HG03039 (cell line): ENCODE measurements around the gene ARHGAP1.
"Not testable (repeated sequence)": the region's sequence is repeated elsewhere in the genome, so short reads cannot be mapped to it uniquely, and the experiment has no call there.

Experiments used
- ATAC-seq: cut with Tn5 transposase; IDR thresholded peaks from one replicate; pipeline ENCODE4 v1.9.1; 2021; ENCODE audit warnings: mild to moderate bottlenecking, moderate library complexity; ENCODE audit not compliant: unreplicated experiment

Gene ARHGAP1

DNA sequence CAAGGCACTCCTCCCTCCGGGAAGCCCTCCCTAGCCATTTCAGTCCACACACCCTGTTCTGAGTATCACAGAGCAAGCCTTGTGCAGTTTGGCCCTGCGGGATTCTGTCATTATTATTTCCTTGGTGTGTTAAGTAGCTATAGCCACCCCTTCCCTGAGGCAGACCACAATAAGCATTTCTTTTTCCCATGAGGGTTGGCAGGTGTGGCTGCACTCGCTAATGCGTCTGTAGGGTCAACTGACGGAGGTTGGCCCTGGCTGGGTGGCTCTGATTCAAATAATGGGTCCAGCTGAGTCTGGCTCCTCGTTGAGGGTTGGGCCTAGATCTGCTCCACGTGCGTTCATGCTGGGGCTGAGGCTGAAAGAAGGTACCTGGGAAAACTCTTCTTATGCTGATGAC is 23.7 kb upstream of the ARHGAP1 start:
- ATAC-seq, result no peak

DNA sequence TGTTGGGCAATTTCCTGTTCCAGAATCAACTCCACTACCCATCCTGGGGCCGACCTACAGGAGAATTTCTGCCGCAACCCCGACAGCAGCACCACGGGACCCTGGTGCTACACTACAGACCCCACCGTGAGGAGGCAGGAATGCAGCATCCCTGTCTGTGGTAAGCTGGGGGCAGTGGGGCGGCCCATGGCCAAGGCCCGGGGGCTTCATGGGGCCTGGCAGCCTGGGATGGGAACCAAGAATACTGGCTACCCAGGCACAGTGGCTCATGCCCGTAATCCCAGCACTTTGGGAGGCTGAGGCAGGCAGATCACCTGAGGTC is 22.9 kb upstream of the ARHGAP1 start:
- no peak for ATAC-seq

DNA sequence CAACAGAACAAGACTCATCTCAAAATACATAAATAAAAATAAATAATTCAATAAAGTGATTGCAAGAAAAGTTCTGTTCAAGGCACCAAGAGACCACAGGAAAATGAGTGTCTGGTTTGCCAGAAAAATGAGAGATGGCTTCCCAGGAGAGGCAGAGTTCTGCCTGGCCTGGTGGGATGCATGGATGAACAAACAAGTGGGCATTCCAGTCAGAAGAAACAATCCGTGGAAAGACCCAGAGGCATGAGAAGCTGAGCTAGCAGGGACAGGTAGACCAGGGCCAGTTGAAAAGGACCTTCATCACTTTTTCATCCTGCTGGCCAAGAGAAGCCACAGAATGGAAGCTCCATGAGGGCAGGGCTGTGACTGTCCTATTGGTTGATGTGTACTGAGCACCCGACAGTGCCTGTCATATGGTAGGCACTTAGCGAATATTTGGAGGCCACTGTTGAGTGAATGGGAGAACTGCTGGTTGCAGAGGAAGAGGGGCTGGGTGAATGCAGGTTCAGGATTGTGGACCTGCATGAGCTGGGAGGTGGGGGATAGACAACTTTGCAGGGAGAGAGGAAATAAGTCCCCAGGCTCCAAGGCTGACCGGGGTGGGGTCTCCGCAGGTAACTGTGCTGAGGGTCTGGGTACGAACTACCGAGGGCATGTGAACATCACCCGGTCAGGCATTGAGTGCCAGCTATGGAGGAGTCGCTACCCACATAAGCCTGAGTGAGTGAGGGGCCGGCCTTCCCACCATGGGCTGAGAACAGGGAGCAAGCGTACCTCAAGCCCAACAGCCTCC is 22.3 kb upstream of the ARHGAP1 start:
- no peak for ATAC-seq

DNA sequence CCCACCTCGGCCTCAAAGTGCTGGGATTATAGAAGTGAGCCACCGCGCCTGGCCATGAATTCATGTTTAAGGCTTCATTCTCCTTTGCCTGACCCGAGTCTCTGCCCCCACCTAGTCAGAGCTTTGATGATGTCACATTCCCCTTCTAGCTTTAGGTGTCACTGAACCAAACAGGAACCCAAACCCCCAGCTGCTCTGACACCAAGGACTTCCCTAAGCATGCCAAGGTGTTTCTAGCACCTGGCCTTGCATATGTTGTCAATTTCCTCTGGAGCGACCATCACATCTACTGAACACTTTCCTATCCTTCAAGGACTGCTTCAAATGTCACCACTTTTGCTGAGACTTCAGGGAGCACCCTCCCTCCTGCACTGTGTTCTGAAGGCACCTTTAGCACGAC is 20.9 kb upstream of the ARHGAP1 start:
- no peak for ATAC-seq

DNA sequence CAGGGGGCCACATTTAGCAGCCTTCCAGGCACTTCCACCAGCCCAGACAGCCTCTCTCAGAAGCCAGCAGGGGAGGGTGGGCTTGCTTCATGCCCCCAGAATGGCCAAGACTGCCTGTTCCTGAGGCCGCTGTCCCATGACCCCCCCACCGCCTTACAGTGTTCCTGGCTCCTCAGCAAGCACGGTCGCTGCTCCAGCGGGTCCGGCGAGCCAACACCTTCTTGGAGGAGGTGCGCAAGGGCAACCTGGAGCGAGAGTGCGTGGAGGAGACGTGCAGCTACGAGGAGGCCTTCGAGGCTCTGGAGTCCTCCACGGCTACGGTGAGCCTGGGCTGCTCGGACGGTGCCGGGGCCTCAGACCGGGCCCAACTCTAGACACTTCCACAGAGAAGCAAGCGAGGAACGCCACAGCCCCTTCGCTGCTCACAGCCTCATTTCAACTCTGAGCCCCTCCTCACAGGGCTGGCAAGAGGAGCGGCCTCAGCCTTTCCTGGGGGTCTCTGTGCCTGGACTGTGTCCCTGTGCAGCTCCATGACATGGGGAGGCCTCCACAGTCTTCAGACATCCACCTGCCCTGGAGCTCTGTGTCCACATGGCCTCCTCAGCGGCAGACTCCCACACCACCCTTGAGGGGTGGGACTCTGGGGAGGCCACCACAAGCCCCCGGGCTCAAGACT is 19.3 kb upstream of the ARHGAP1 start:
- ATAC-seq, result no peak

DNA sequence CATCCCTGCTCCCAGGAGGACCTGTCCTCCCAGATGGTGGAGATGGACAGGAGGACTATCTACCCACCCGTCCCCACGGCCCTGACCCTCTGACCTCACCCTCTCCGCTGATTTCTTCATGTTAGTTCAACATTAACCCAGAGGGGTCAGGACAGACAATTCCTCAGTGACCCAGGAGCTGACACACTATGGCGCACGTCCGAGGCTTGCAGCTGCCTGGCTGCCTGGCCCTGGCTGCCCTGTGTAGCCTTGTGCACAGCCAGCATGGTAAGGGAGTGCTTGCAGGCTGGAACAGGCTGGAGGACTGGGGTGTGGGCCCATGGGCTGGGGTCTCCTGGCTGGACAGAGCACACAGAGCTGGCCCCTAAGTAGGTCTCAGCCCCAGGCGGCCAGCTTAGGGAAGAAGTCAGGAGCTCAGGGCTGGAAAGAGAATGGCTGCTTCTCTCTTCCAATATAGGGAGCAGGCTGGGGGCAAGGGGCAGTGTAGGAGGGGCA is 18.7 kb upstream of the ARHGAP1 start, which contains the start of gene F2:
Gene F2, plus strand, starts transcription at position 166 of the 495 bp plus-strand sequence. Its CDS starts 23 bp downstream, at position 189.
- no peak for ATAC-seq

DNA sequence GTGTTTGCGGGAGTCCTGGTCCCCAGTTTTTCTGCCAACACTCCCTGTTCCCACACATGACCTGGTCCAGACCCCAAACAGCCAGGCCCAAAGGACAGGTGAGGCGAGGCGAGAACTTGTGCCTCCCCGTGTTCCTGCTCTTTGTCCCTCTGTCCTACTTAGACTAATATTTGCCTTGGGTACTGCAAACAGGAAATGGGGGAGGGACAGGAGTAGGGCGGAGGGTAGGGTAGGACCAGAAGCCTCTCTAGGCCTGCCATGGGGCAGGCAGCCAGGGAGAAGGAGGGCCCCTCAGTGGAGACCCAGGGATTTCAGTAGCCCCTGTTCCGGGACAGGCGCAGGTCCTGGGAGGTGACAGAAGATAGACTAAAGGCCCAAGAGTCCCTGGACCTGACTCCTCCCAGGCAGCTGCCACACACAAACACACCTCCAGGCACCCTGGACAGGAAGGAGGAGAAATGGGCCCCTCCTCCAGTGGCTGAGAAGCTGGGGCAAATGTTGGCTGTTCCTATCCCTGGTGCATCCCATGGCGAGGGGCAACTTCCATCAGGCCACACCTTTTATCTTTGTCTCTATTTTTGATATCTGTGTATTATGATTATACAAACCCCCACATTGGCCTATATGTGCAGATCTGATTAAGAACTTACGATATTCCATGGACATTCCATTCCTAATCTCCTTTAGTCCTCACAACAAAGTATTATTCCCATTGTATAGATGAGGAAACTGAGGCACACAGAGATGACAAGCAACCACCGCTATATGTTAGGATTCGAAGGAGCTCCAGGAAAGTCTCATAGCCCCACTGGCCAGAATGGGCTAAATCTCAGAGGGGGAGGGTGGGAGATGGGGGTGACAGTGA is 18.0 kb upstream of the ARHGAP1 start:
- ATAC-seq, result no peak

DNA sequence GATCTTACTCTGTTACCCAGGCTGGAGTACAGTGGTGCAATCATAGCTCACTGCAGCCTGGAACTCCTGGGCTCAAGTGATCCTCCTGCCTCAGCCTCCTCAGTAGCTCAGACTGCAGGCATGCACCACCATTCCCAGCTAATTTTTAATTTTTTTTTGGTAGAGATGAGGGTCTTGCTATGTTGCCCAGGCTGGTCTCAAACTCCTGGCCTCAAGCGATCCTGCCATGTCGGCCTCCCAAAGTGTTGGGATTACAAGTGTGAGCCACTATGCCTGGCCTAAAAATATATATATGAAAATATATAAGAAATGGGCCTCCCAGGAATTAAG is 17.4 kb upstream of the ARHGAP1 start:
- not testable (repeated sequence) for ATAC-seq

DNA sequence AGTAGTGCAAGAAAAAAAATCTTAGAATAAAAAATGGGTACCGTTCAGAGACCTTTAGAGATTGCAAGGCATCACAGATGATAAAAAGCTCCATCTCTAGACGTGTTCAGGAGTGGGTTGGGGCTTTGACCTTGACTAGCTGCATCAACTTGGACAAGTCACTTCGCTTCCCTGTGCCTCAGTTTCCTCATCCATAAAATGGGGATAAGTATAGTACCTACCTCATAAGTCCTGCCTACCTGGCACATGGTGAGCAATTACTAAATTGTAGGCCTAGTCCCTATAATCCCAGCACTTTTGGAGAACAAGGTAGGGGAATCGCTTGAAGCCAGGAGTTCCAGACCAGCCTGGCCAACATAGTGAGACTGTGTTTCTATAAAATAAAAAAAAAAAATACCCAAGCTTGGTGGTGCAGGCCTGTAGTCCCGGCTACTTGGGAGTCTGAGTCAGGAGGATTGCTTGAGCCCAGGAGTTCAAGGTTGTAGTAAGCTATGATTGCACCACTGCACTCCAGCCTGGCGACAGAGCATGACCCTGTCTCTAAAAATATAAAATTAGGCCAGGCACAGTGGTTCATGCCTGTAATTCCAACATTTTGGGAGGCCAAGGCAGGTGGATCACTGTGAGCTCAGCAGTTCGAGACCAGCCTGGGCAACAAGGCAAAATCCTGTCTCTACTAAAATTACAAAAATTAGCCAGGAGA is 12.6 kb upstream of the ARHGAP1 start:
- ATAC-seq, result no peak

DNA sequence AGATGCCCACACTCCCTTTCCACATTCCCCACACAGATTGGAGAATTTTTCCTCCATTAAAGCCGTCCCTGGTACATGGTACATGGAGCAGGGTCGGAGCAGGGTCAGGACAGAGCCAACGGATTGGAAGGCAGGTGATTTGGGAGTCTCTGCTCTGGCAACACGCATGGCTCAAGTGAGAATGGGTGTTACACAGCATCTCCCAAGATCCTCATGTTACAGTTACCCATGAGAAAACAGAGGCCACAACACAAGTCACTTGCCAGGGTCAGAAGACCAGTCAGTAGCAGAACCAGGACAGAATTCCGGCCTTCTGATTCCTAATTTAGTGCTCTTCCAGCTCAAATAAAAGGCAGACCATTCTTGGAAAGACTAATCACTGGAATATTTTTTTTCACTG is 10.9 kb upstream of the ARHGAP1 start:
- ATAC-seq, result no peak

DNA sequence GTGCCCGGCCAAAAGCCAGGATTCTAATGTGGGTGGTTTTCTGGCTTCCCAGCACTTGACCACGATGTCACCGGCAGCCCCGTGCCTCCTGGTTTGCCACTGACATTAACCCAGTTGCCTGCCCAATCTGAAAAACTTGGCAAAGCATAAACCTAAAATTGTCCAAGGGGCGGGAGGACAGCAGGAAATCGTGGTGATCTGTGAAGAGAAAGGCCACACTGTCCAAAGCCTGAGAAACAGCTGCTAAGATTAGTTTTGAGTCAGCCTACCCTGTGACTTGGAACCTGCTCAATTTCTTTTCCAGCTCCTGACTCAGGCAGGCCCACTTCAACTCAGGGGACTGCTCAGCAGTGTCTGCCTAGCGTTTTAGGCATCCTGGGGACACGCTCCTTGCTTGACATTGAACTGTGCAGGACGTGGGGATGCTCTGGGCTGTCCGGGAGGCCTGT is 10.4 kb upstream of the ARHGAP1 start:
- ATAC-seq, result no peak

DNA sequence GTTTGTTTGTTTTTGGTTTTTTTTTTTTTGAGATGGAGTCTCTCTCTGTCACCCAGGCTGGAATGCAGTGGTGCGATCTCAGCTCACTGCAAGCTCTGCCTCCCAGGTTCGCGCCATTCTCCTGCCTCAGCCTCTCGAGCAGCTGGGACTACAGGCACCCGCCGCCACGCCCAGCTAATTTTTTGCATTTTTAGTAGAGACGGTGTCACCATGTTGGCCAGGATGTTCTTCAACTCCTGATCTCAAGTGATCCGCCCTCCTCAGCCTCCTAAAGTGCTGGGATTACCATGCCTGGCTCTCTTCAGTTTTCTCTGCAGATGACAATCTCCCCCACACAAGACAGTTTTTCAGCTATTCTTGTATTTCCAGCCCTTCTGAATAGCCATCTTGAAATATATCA is 8.9 kb upstream of the ARHGAP1 start:
- not testable (repeated sequence) for ATAC-seq

DNA sequence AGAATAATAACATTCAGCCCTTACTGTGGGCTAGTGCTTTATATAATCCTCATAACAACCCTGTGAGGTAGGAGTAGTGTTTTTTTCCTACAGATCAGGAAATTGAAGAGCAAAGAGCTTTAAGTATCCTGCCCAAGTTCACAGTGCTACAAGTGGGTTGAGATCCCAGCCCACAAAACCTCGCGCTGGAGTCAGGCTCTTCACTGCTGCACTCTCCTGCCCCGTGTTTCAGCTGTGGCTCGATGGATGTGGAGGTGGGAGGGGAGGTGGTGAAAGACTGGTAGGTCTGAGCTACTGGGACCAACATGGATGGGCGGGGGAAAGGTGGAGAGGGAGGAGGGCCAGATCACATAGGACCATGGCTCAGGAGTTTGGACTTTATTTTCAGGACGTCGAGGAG is 6.5 kb upstream of the ARHGAP1 start:
- ATAC-seq, result no peak

DNA sequence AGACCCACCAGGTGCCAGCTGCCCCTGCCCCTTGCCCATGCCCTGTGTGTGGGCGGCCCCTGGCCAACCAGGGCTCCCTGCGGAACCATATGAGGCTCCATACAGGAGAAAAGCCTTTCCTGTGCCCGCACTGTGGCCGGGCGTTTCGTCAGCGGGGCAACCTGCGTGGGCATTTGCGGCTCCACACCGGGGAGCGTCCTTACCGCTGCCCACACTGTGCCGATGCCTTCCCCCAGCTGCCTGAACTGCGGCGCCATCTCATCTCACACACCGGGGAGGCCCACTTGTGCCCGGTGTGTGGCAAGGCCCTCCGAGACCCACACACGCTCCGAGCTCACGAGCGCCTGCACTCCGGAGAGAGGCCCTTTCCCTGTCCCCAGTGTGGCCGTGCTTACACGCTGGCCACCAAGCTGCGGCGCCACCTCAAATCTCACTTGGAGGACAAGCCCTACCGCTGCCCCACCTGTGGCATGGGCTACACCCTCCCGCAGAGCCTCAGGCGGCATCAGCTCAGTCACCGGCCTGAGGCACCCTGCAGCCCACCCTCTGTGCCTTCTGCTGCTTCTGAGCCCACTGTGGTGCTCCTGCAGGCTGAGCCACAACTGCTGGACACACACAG is 4.8 kb upstream of the ARHGAP1 start:
- ATAC-seq, result no peak

DNA sequence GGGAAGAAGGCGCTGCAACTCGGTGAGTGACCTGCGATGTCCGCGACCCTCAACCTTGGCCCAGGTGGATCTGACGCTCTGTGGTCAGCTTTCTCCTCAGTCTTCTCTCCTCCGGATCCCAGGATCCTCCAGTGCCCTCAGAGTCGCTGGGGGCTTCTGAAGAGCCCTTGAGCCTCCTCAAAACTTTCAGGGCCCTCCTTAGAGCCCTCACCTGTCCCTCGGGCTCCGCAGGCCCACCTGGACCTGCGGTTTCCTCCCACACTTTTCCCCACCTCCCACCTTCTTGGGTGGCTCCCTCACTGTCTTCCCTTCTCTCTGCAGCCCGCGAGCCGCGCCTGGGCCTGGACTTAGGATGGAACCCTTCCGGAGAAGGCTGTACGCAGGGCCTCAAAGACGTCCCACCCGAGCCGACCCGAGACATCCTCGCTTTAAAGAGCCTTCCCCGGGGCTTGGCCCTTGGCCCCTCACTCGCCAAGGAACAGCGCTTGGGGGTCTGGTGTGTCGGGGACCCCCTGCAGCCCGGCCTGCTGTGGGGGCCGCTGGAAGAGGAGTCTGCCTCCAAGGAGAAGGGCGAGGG is 747 bp upstream of the ARHGAP1 start:
- peak; percentile 3 for ATAC-seq

DNA sequence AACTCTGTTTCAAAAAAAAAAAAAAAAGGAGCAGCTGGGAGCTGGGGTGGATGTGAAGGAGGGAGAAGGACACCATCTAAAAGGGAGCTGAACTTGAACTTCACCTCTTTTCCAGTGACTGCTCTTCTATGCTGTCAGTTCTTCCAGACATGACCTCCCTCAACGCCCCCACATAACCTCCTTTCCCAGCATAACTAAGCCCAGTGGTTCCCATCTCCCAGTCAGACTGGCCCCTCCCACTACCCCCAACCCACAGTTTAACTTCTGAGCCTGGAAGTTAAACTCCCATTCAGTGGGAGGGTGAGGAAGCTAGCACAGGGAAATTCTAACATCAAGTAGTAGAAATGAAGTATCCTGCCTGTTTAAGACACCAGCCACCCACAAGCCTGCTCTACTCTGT is 1.8 kb downstream of the ARHGAP1 start:
- ATAC-seq, result no peak

DNA sequence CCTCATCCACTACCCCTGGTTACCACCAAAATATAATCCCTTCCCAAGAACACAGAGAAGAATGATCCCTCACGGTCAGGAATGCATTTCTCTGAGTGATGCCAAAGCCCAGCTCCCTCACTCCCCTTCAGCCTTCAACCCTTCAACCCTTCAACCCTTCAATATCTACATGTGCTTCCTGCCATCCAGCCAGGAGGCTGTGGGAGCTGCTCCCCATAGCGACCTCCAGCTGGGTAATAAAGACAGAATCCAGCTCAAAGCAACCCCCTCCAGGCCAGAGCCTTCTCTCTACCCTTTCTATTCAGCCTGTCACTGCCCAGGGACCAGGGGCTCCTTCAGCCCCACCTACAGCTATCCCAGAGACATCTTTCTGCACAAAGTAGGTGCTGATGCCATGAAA is 2.7 kb downstream of the ARHGAP1 start:
- no peak for ATAC-seq

DNA sequence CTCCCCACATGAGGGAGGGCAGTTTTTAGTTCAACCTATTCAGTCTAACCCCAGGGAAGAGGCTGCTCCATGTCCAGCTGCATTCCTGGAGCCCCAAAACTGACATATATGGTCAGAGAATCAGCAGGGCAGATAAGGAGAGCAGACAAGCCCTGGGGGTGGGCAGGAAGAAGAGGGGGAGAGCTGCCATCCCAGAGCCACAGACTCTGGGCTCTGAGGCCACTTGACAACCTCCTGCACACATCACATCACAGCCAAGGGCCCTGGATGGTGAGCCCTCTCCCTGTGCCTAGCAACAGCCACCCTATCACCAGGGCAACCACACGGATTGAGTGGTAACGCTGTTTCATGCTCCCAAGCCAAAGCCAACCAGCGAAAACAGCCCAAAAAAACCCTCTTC is 3.1 kb downstream of the ARHGAP1 start:
- no peak for ATAC-seq

DNA sequence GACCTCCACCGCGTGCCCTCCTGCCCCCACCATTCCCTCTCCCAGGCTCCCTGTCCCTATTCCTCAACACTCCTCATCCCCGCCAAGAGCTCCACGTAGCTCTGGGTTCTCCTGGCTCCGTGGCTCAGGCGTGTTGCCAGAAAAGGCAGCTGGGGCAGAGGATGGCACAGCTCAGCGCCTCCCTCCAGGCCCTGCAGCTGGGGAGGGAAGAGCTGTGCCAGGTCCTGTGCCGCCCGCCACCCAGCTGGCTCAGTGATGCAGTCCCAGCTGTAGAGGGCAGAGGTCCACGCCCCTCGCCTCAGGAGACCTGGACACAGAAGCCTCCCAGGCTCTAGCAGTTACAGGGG is 4.2 kb downstream of the ARHGAP1 start:
- no peak for ATAC-seq
